Aorta (tissue), 5 donors: ENCODE measurements around the gene CCDC15. TPM values are rescaled to one million over a fixed set of nuclear protein-coding genes. Genes with fewer than 3 reads are reported as not detected.
"Not testable (repeated sequence)": the region's sequence is repeated elsewhere in the genome, so short reads cannot be mapped to it uniquely, and the experiment has no call there.

ENCODE experiments used
- ATAC-seq: fragments of 200-7000 bp; cut with Tn5 transposase; one replicate; pipeline ENCODE4 v1.9.1; 2022; ENCODE audit warnings: moderate library complexity; ENCODE audit not compliant: low FRiP score
- DNase-seq, 2 donors: peaks; one replicate each; pipeline ENCODE4 v3.0.0-alpha.2; 2020
- H3K27ac ChIP-seq, 2 donors: one replicate each; pipeline ENCODE4 v1.5.1; 2013; ENCODE audit warnings: low read length in 2 of 2, mild to moderate bottlenecking in 2 of 2, moderate library complexity in 2 of 2, control low read depth in 1 of 2, inconsistent platforms in 1 of 2, low read depth in 1 of 2
- H3K27me3 ChIP-seq, 2 donors: one replicate each; pipeline ENCODE4 v1.6.1; 2013; ENCODE audit warnings: control low read depth in 1 of 2, low read length in 1 of 2, mild to moderate bottlenecking in 1 of 2, moderate library complexity in 1 of 2; ENCODE audit not compliant: insufficient read depth in 2 of 2, control insufficient read depth in 1 of 2
- H3K36me3 ChIP-seq, 2 donors: one replicate each; pipeline ENCODE4 v1.6.1; 2013; ENCODE audit warnings: control low read depth in 1 of 2, low read length in 1 of 2, mild to moderate bottlenecking in 1 of 2; ENCODE audit not compliant: insufficient read depth in 2 of 2, control insufficient read depth in 1 of 2
- H3K4me1 ChIP-seq, 2 donors: one replicate each; pipeline ENCODE4 v1.6.1; 2013; ENCODE audit warnings: low read length in 2 of 2, control low read depth in 1 of 2, mild to moderate bottlenecking in 1 of 2, moderate library complexity in 1 of 2; ENCODE audit not compliant: insufficient read depth in 2 of 2, control insufficient read depth in 1 of 2
- H3K4me3 ChIP-seq, 2 donors: one replicate each; pipeline ENCODE4 v1.5.1; 2013; ENCODE audit warnings: low read length in 2 of 2, control low read depth in 1 of 2, mild to moderate bottlenecking in 1 of 2
- H3K9me3 ChIP-seq: one replicate; pipeline ENCODE4 v1.6.1; 2013; ENCODE audit warnings: mild to moderate bottlenecking, low read length; ENCODE audit not compliant: control insufficient read depth
- WGBS, 2 donors: extraction: QIAGEN DNeasy Blood & Tissue Kit; methylation state at CpG; one replicate each; pipeline ENCODE4 v1.1.7; 2013; 5-methylcytosine and 5-hydroxymethylcytosine counted together
- intact Hi-C, 2 donors: fragments of 100-400 bp; cut with DNase I; formaldehyde crosslinking; loops; one replicate each; pipeline versions ENCODE4 v1.14.2 to v1.15.0; 2022
- polyA plus RNA-seq, 2 donors: library from polyadenylated mRNA; stranded (reverse); fragments of 200-250 nt; gene quantifications; one replicate each; pipeline ENCODE4 v1.2.3, GENCODE V29; 2013
- total RNA-seq, 2 donors: library from RNA; stranded (reverse); fragmentation: NEBNext Ultra II Directional; extraction: Animal tissue kit (Norgen Biotek cat#: 25700); gene quantifications; one replicate each; pipeline ENCODE4 v1.2.1, GENCODE V29; 2021
- donor health status: healthy with polysubstance abuse.
- donor health status: Bipolar disorder and iron deficiency.
- donor health status: DM: no; HTN: no; CAD: no.
- donor health status: DM: no; HTN: no; CAD: no.
- donor health status: DM: yes; HTN: yes; CAD: no.

Gene CCDC15
- total and polyA plus RNA-seq, 4 donors = 0.13 to 1.5 (median 0.79) TPM

GRCh38 chr11:124950601-124951330, 3.2 kb upstream of the CCDC15 start:
- Histone ChIP-seq H3K27me3 (no peaks in the 10 kb centered on the region), H3K4me3 (no peak overlapping the region), H3K4me1 (no peaks in the 10 kb centered on the region), H3K9me3 (peaks cover 2% of the 10 kb centered on the region), H3K27ac (no peak overlapping the region), H3K36me3 (no peaks in the 10 kb centered on the region)
- intact Hi-C loops = loop anchor here (5.0 to 10.0 kb wide), 5 partner anchors 164 to 934 kb away; partner anchors contain the start of genes HYLS1 (in 1 of the 2) and TMEM218 (in 1 of the 2)
- DNase-seq = no peak
- ATAC-seq = no peak

- Histone ChIP-seq H3K4me1 (no peaks in the 10 kb centered on the region), H3K27me3 (no peaks in the 10 kb centered on the region), H3K27ac (no peak overlapping the region), H3K9me3 (peaks cover 2% of the 10 kb centered on the region), H3K36me3 (no peaks in the 10 kb centered on the region), H3K4me3 (no peak overlapping the region)
- DNase-seq (no peak), ATAC-seq (no peak)
- WGBS, 2 donors = 77 to 80% methylated on average over 3 of the region's 3 CpGs
- intact Hi-C loops = loop anchor here (5.0 to 10.0 kb wide), 5 partner anchors 163 to 933 kb away; partner anchors contain the start of genes HYLS1 (in 1 of the 2) and TMEM218 (in 1 of the 2)
These were observed 2.7 kb upstream of the CCDC15 start for GRCh38 chr11:124951341-124951740.

GRCh38 chr11:124954590-124954955, 571 bp downstream of the CCDC15 start:
- ATAC-seq (no peak), DNase-seq (no peak)
- 26 to 29% methylated on average over 6 of the region's 6 CpGs for WGBS, 2 donors
- H3K4me1 ChIP-seq = no peaks in the 10 kb centered on the region
- H3K4me3 ChIP-seq = peak overlapping the region in 1 of 2 donors; percentile 41
- no peaks in the 10 kb centered on the region for H3K27me3 ChIP-seq
- no peaks in the 10 kb centered on the region for H3K36me3 ChIP-seq
- no peaks in the 10 kb centered on the region for H3K9me3 ChIP-seq
- intact Hi-C loops = loop anchor here (5.0 to 10.0 kb wide), 5 partner anchors 160 to 930 kb away; partner anchors contain the start of genes HYLS1 (in 1 of the 2) and TMEM218 (in 1 of the 2)
- H3K27ac ChIP-seq = no peak overlapping the region

- no peak for ATAC-seq
- Histone ChIP-seq H3K9me3 (no peaks in the 10 kb centered on the region), H3K36me3 (no peaks in the 10 kb centered on the region), H3K27me3 (no peaks in the 10 kb centered on the region), H3K27ac (no peak overlapping the region), H3K4me1 (no peaks in the 10 kb centered on the region), H3K4me3 (no peak overlapping the region)
- intact Hi-C loops = loop anchor here (5.0 to 10.0 kb wide), 5 partner anchors 160 to 930 kb away; partner anchors contain the start of genes HYLS1 (in 1 of the 2) and TMEM218 (in 1 of the 2)
- no peak for DNase-seq
These were observed 1.0 kb downstream of the CCDC15 start for GRCh38 chr11:124955035-124955434.

GRCh38 chr11:124961972-124962609, 8.1 kb downstream of the CCDC15 start:
- intact Hi-C loops = loop anchor here (5.0 to 10.0 kb wide), 4 partner anchors 183 to 450 kb away; no protein-coding TSS in a partner anchor
- WGBS, 2 donors = 15 to 17% methylated on average over 5 of the region's 5 CpGs
- ATAC-seq (peak; percentile 79), DNase-seq (no peak)
- H3K9me3 ChIP-seq = no peaks in the 10 kb centered on the region
- no peak overlapping the region for H3K4me3 ChIP-seq
- H3K36me3 ChIP-seq = no peaks in the 10 kb centered on the region
- H3K27me3 ChIP-seq = no peaks in the 10 kb centered on the region
- H3K27ac ChIP-seq = no peak overlapping the region
- H3K4me1 ChIP-seq = no peaks in the 10 kb centered on the region

GRCh38 chr11:124968197-124968596, 14.2 kb downstream of the CCDC15 start:
- H3K36me3 ChIP-seq, H3K4me3 ChIP-seq, DNase-seq, H3K27me3 ChIP-seq, H3K9me3 ChIP-seq, H3K4me1 ChIP-seq, ATAC-seq, H3K27ac ChIP-seq: not testable (repeated sequence)
- intact Hi-C loops = loop anchor here in 1 of 2 donors (10.0 kb wide), 3 partner anchors 177 to 377 kb away; no protein-coding TSS in a partner anchor
- WGBS, 2 donors = 87 to 88% methylated on average over 13 of the region's 13 CpGs

- no peak for DNase-seq
- whole genome bisulfite sequencing, 2 donors = 87 to 88% methylated on average over 2 of the region's 2 CpGs
- no peaks in the 10 kb centered on the region for H3K4me1 ChIP-seq
- H3K27me3 ChIP-seq = no peaks in the 10 kb centered on the region
- H3K27ac ChIP-seq = no peak overlapping the region
- no peak for ATAC-seq
- intact Hi-C loops = no loop called here
- H3K9me3 ChIP-seq = no peaks in the 10 kb centered on the region
- no peak overlapping the region for H3K4me3 ChIP-seq
- no peaks in the 10 kb centered on the region for H3K36me3 ChIP-seq
These were observed 16.9 kb downstream of the CCDC15 start for GRCh38 chr11:124970925-124971324.

GRCh38 chr11:124971810-124972209, 17.8 kb downstream of the CCDC15 start:
- intact Hi-C loops = no loop called here
- Histone ChIP-seq H3K27ac (no peak overlapping the region), H3K36me3 (no peaks in the 10 kb centered on the region), H3K4me3 (no peak overlapping the region), H3K9me3 (no peaks in the 10 kb centered on the region), H3K4me1 (no peaks in the 10 kb centered on the region), H3K27me3 (no peaks in the 10 kb centered on the region)
- ATAC-seq (no peak), DNase-seq (no peak)
- WGBS, 2 donors = 91 to 92% methylated on average over 2 of the region's 2 CpGs
